ENCODE measurements around the gene KCNC3. TPM values are rescaled to one million over a fixed set of nuclear protein-coding genes. Genes with fewer than 3 reads are reported as not detected.

KCNC3 gene
- total RNA-seq, 1 donor from 2014 or later, result 4.0 TPM

DNA sequence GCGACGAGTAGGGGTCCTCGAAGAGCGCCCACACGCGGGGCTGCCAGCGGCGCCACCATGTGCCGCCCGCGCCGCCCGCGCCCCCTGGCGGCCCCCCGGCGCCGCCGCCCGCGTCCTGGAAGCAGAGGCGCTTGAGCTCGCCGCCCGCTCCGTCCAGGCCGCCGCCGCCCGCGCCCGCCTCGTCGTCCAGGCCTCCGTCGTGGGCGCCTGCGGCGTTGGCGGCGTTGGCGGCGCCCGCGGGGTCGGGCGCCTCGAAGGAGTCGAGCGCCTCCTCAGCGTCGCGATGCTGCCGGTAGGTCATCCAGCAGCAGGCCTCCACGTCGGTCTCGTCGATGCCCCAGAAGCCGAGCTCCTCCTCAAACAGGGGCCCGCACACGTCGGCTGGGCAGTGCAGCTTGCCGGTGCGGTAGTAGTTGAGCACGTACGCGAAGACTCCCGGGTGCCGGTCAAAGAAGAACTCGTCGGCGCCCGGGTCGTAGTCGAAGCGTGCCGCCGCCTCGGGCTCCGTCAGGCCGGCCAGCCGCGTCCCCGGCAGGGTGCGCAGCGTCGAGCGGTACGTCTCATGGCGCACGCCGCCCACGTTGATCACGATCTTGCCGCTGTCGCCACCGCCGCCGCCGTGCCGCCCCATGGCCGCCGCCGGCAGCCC is 829 bp downstream of the KCNC3 start:
- no peak for ATAC-seq
- peak; percentile 58 for DNase-seq (ENCODE audit: low spot score)

DNA sequence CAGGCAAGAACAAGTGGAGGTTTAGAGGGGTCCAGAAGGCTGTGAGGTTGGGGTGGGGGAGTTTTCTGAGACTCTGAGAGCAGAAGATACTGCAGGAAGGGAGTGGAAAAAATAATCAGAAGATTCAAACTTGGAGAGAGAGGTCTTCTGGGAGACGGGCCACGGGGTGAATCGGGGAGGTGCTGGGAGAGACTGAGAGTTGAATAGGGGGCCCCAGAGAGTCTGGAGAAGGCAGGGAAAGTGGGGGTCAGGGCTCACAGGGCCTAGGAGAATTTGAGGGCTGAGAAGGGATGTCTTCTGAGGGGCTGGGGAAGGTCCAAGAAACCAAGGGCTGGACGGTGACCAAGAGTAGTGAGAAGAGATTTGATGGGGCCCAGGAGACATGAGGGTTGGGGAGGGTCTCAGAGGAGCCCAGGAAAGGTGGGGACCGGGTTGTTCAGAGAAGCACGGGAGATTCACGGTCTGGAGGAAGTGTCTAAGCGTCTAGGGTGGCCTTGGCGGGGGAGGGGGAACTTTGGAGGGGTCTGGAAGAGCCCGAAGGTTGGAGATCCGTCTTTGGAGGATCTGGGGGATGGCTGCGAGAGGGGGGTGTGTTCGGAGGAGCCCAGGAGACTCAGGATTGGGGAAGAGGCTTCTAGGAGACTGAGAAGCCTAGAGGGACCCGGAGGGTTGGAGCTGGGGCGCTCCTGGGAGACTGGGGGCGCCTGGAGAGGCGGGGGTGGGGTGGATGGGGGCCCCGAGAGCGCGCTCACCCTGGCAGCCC is 1.5 kb downstream of the KCNC3 start:
- ATAC-seq, result no peak
- no peak for DNase-seq (ENCODE audit: low spot score)

DNA sequence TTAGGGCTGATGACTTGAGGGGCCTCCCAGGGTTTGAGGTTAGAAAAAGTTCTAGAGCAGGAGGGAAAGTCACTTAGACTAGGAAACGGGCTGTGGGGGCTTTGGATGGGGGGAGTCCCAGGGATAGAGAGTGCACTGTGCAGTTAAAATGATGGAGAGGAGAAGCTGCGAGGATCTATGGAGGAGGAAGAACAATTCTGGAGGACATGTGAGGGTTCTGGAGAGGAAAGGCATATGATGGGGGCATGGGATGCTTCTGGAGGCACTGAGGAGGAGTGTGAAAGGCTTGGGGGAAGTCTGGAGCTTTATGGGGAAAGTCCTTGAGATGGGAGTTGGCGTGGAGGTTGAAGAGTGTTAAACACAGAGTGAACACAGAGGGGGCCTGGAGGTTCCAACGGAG is 2.2 kb downstream of the KCNC3 start:
- no peak for ATAC-seq
- no peak for DNase-seq (ENCODE audit: low spot score)

DNA sequence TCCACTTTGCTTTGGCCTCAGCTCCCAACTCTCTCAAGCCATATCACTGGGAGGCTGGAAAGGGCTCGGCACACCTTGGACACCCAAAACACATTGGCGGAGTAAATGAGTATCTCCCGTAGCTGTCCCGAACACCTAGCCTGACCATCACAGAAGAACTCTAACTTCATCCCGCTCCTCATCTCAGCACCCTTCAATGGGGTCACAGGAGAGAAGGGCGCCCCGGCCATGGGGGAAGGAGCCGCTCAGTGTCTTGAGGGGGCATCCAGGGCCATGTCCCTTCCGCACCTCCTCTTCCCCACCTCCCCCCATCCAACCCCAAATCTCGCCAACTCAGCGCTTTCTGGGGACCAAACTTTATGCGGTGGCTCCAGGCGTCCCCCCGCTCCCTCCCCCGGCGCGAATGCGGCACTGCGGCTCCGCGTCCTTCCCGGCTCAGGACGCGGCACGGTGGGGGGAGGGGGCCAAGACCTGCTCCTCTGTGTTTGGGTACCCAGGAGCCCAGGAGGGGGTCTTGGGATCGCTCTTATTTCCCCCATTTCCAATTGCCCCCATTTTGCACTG is 3.0 kb downstream of the KCNC3 start:
- DNase-seq (ENCODE audit: low spot score) (no peak), ATAC-seq (no peak)

DNA sequence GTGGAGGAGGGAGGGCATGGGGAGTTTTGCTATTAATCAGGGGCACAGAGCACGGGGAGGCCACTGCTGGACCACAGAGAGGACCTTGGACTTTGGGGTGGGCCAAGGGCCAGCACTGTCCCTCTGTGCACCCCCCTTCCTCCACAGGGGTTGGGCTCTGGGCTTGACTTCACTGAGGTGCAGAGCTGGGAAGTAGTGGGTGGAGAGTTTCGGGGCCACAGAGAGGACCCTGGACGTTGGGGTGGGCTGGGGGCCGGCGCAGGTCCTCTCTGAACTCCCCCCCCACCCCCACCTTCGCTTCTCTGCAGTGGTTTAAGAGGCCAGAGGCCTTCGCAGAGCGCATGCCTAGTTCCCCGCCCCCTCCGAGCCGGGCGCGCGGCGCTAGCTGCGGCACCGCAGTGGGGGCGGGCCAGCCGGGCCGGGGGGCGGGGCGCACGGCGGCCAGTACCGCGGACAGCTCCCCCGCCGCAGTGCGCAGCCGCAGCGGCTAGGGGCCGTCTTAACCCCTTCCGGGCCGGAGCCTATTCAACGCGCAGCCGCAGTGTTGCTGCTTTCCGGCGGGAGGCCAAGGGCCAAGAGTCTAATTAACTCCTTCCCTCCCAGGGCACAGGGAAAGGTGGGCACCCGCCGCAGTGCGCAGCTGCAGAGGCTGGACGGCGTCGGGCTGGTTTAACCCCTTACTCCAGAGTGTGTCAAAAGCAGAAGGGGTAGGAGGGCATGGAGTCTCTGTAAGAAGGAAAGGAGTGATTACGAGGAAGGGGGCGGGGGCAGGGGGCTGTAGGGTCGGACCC is 3.7 kb downstream of the KCNC3 start:
- ATAC-seq, result peak; percentile 63

DNA sequence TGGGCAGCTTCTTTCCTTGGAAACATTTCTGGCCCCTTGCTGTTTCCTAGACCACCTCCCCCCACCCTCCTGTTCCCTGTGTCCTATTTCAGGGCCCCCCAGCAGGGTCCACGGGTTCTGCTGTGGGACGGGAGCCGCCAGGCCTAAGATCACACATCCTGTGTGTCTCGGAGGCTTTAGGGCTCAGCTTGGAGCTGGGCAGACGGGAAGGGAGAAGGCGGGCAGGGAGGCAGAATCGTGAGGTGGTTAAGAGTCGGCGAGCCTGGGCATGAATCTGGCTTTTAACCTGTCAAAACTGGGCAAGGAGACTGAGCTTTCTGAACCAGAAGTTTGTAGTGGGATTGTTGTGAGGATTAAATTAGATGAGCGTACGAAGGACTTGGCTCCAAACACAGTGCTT is 4.8 kb downstream of the KCNC3 start:
- ATAC-seq, result no peak
- DNase-seq (ENCODE audit: low spot score), result no peak

More for the DNA sequence above, 3.7 kb downstream of the KCNC3 start:
- DNase-seq (ENCODE audit: low spot score), result peak; percentile 82

DNA sequence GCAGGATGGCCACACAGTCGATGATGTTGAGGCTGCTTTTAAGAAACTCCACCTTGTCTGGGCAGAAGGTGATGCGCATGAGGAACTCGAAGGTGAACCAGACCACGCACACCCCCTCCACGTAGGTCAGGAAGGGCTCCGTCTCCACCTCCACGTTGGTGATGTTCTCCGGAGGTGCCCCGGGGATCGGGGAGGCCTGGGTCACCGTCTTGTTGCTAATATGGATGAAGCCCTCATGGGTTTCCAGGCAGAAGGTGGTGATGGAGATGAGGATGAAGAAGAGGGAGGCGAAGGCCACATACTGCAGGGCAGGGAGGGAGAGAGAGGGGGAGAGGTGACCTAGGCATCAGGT is 5.4 kb downstream of the KCNC3 start:
- no peak for ATAC-seq
- no peak for DNase-seq (ENCODE audit: low spot score)

DNA sequence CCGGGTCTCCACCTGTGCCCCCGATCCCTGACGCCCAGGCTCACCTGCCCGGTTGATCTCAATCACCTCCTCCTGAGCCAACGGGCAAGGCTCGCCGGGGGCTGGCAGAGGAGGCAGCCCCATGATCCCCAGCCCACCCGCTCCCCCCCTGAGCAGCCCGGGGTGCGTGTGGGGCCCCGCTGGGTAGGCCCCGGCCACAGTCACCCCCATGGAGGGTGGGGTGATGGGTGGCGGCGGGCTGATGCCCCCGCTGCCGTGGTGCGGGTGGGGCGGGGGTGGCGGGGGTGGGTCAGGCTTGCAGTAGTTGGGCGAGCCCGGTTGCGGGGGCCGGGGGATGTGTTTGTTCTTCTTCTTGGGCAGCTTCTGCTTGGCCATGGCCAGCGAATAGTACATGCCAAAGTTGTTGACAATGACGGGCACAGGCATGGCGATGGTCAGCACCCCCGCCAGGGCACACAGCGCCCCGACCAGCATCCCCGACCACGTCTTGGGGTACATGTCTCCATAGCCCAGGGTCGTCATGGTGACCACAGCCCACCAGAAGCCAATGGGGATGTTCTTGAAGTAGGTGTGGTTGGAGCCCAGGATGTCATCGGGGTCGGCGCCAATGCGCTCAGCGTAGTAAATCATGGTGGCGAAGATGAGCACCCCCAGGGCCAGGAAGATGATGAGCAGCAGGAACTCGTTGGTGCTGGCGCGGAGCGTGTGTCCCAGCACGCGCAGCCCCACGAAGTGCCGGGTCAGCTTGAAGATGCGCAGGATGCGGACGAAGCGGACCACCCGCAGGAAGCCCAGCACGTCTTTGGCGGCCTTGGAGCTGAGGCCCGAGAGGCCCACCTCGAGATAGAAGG is 6.0 kb downstream of the KCNC3 start:
- ATAC-seq (no peak), DNase-seq (ENCODE audit: low spot score) (no peak)

DNA sequence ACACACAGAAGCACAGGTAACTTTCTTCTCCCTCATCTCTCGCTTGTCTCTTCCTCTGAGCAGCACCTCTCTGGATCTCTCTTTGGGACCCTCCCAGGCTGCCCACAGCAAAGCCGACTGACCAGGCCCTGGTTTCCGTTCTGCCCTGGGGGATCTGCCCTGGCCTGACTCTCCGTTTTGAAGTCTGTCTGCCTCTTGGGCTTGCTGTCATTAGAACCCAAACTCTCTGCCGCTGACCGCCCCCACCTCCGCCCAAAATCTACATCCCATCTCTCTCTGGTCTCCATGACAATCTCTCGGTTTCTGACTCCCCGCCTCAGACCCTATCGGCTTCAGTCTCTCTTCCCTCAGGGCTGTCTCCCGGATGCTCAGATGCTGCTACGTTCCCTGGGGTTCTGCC is 6.9 kb downstream of the KCNC3 start:
- ATAC-seq (no peak), DNase-seq (ENCODE audit: low spot score) (no peak)

DNA sequence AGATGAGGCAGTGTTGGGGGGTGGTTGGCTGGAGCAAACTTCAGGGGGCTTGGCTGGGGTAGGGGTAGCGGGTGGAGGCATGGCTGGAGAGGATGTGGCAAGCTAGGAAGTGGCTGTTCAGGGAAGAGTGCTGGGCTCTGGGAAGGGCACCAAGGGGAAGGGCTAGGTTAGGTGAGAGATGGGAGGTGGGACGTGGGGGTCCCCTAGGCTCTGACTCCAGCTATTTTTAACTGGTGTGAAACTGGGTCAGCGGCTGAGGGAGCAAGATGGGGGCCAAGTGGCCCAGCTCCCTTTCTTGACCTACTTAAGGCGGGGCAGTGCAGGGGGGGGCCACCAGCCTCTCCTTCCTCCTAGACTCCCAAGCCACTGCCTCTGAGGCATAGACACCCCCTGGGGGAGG is 7.3 kb downstream of the KCNC3 start:
- DNase-seq (ENCODE audit: low spot score), result no peak
- no peak for ATAC-seq

DNA sequence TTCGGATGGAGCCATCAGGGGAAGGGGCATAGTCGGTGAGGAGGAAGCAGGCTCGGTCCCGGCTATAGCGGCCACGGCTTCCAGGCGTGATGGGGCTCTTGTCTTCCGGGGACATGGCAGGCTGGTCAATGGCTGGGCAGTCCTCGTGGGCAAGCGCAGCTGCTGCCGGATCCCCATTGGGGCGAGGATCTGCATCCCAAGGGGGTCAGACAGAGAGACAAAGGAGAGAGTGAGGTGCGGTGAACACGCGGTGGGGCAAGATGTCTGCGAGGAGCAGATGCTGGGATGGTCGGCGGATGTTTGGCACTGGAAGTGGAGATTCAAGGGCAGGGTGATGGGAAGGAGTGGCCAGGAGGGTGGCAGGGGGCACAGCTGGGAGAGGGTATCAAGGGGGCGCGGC is 8.6 kb downstream of the KCNC3 start:
- ATAC-seq, result no peak
- no peak for DNase-seq (ENCODE audit: low spot score)

DNA sequence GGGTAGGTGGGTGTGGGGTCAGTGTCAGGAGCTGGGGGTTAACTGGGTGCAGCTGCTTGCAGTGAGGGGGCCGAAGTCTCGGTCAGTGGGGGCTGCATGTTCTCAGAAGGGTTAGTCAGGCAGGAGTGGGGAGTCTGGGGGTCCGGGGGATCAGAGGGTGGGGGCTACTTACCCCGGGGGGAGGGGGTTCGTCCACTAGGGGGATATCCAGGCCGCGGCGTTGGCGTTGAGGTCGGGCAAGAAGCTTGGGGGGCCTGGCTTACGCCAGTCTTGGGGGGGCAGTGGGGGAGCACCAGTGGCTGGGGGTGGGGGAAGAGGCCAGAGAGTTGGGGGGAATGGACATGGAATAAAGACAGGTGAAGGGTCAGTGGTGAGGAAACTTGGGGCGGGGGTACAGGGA is 9.1 kb downstream of the KCNC3 start:
- ATAC-seq (no peak), DNase-seq (ENCODE audit: low spot score) (no peak)

DNA sequence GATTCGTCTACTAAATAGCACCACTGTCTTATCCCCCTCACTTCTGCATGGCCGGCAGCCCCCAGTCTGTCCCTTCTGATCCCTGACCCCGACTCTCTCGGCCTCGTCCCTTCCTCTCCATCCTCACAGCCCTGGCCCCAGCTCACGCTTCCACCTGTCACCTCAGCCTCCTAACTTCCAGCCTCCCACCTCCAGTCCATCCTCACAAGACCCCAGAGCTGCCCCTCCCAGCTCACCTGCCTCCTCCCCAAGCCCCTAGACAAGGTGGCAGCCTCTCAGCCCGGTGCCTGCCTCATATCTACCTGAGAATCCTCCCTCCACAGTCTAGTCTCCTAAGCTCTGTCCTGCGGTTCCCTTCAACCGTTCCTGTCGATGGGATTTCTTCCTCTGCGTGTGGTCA is 10.0 kb downstream of the KCNC3 start:
- DNase-seq (ENCODE audit: low spot score) (no peak), ATAC-seq (no peak)

DNA sequence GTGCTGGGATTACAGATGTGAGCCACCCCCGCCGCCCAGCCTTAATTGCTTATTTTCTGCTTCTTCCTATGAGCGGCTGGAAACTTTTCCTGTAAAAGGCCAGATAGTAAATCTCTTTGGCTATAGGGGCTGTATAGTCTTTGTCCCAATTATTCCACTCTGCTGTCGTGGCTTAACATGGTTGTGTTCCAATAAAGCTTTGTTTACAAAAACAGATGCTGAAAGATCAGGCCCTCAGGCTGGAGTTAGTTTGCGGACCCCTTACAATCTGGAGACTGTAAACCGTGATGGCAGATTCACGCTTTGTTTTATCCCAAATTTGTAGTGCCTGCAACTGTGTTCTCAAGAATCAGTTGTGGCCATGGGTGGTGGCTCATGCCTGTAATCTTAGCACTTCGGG is 10.7 kb downstream of the KCNC3 start:
- DNase-seq (ENCODE audit: low spot score) (no peak), ATAC-seq (no peak)

DNA sequence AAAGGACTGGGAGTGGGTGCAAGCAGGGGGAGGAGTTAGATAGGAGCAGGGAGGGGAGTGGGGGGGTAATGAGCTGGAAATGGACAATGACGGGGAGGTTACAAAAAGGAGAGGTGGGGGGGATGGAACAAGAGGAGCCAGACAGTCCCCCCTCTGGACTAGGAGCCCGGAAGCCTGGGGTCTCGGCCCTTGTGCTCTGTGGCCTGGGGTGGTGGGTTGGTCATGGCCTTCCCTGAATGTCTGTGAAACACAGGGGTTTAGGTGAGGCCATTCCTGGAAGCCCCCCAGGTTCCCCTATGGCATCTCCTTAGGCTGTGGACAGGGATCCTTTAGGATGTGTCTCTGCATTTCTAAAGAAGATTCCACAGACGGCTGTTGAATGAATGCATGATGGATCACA is 12.1 kb downstream of the KCNC3 start:
- DNase-seq (ENCODE audit: low spot score) (no peak), ATAC-seq (no peak)

DNA sequence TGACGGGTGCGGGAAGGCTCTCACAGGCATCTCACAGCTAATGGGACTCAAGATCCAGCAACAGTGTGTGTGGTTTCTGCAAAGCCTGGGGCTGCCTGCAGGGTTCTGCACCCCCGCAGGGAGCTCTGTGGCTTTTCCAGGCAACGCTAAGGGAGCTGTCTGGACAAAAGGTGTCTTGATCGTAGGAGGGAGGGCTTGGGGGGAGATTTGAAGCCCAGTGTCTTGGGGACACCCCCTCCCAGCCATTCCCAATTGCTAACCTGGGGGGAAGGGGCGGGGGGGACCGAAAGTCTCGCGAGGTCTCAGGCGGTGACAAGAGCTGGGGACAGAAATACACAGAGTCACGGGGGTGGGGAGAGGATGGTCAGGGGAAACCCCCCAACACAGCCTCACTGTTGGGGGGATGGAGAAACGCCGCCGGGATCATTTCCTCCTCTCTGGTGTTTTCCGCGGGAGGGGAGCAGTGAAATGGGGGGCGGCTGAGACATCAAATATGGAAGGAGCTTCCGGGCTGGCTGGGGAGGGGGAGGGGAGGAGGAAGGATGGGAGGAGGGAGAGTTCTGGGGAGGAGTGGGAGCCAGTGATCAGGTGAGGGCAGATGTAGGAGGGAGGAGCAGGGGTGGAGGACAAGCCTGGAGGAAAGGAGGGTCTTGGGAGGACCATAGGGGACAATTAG is 13.3 kb downstream of the KCNC3 start:
- DNase-seq (ENCODE audit: low spot score), result no peak
- ATAC-seq, result no peak

DNA sequence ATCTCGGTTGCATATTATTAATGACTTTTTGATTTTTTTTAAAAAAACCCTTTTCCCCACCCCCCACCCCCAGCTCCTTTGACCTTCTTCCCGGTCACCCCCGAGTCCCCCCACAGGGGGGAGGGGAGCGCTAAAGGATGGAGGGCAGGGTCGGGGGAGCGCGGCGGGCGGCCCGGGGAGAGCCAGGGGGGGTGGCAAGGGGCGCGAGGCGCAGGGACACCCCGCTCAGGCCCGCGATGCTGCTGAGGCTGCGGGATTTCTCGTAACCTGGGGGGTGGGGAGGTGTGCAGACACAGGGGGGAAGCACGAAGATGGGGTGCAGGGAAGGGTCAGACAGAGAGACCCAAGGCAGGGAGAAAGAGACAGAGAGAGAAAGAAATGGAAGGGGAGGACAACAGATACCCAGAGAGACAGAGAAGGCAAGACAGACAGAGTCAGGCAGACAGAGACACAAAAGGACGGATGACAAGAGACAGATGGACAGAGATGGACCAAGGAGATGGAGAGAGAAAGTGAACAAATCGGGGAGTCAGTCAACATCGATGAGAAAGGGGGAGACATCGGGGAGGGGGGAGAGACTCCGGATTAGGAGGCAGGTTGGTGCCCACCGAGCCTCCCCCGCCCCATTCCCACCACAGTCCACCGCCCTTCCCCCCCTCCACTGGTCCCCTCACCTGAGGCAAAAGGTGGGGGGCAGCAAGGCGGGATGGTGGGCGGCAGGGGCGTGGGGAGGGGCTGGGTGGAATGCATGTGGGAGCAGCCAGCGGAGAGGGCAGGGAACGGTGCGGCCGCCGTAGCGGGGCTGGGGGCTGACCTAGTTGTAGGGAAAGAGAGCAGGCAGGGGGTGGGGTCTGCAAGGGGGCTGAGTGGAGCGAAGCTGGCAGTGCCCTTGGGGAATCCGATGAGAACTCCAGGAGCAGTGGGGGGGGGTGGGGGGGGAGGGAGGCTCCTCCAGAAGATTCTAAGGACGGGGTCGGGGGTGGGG is 14.2 kb downstream of the KCNC3 start:
- DNase-seq (ENCODE audit: low spot score) (no peak), ATAC-seq (no peak)

DNA sequence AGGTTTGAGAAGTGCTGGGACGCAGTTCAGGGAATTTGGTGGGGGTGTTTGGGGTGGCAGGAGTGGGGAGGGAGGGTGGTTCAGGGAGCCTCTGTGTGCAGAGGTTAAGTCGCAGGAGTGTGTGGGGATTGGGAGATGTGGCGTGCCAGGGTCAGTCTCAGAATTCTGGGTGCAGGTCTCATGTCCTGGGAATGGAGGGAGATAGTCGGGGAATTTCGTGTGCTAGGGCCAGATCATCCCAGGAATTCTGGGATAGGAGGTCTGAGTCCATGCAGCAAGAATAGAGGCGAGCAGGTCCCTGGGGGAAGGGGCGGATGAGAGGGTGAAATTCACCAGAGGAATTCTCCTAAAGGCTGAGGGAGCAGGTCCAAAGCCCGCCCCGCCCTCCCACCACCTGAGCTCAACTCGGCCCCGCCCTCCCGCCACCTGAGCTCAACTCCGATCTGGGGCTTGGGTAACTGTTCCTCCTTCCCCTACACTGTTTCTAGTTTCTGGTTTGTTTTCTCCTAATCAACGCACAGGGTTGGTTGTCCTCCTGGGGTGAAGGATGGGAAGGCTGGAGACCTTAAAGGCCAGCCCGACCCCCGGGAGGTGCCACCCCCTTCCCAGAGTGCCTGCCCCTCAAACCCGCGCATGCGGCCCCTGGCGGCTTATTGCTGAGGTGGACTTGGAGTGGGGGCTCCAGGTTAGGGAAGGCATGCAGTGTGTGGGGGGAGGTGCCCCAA is 15.2 kb downstream of the KCNC3 start:
- peak; percentile 17 for ATAC-seq

More for the DNA sequence above, 15.2 kb downstream of the KCNC3 start:
- no peak for DNase-seq (ENCODE audit: low spot score)

All from left lobe of liver (tissue), 2 donors.